GM19438 (cell line): ENCODE results near the gene SLC25A31.

Experiments used
- ATAC-seq: cut with Tn5 transposase; IDR thresholded peaks from one replicate; pipeline ENCODE4 v1.9.1; 2021; ENCODE audit warnings: low read depth; ENCODE audit not compliant: unreplicated experiment

SLC25A31 gene

DNA sequence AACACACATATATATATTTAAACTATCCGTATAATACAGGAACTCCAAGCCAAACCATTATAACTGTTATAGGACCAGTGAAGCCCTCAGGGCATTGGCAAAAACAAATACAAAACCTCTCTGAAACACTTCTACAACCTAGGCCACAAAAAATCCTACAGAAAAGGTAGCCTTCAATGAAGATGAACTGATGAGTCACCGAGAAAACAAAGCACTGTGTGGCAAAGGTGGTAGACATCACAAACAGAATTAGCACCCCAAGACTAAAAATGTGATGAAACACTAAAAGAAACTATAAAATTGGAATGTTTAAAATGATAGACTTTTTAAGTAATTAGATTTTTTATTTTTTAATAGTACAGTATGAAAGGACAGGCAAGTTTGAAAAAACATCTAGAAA lies 46.4 kb downstream of the SLC25A31 start:
- no peak for ATAC-seq

GRCh38 chr4:127777487-127777886 lies 47.3 kb downstream of the SLC25A31 start:
- ATAC-seq, result no peak

DNA sequence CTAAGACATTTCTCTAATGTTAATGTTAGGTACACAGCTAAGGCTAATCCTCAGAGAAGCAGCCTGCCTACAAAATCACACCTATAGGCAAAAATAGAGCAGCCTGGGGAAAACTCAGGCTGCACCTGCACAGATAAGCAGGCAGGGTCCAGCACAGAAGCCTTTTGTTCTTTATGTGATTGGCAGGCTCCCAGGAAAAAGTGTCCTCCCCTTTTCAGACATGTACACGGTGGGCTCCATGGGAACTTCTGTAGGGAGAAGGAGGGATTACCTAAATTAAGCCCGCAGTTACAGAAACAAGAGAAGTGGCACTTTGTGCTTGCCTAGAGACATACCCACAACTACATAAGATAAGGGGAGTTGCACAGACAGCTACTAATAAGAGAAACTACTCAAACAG lies 47.9 kb downstream of the SLC25A31 start:
- no peak for ATAC-seq

DNA sequence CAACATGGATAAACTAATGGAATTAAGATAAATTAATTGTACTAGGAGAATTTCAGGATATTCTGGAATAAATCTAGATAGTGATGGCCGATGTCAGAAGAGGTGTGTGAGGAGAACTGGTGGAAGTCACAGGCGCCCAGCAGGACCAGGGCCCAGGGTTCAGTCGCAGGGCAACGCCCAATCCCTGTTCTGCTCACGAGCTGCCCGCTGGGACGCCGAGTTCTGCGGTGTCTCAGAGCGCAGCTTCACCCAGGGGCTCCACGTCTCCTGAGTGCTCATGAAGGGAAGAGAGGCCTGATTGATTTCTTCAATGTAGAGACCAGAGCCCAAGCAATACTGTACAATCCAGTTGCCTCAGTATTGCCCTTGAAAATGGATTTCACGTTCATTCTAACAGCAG lies 50.4 kb downstream of the SLC25A31 start:
- ATAC-seq, result no peak

GRCh38 chr4:127781300-127782024 lies 51.3 kb downstream of the SLC25A31 start:
- ATAC-seq, result peak; percentile 13

DNA sequence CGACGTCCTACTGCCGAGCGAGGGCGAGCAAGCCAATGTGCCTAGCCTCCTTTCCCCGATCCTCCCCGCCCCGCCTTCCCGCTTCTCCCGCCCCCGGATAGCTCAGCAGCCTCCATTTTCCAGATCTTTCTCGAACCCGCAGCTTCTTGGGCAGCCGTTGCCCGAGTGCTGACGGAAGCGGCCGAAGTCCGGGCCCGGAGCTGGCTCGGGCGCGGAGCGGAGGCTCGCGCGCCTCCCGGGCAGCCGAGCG lies 51.8 kb downstream of the SLC25A31 start:
- ATAC-seq, result peak; percentile 68

DNA sequence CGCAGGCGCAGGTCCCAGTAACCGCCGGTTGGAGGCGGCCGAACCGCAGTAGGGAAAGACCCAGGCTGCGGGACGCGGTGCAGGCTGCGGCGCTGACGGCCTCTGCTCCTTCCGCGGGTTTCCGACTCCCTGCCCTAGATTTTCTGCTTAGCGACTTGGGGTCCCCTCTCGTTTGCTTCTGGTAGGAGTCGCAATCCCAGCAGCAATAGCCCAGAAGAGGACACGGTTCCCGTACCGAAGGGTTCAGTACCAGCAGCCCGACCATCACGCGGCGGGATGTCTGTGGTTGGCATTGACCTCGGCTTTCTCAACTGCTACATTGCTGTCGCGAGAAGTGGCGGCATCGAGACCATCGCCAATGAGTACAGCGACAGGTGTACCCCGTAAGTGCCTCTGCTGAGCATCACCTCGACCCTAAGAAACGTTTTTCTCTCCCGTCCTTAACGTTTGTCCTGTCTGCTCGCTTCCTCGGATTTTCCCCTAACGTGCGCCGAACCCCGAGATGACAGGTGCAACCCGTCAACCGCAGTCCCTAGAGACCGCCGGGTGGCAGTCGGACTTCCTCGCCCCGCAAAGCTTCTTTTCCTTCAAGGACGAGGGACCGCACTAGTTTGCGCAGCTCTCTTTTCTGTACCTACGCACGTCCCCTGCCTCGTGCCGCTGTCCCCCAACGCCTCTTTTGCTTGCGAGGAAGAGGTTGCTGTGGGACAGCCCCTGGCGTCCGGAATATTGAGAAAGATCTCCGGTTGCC lies 52.2 kb downstream of the SLC25A31 start, which contains the start of gene HSPA4L:
Gene HSPA4L (plus strand): TSS at position 48 of the 751 bp plus-strand sequence. CDS start 229 bp downstream, at position 277.
- peak; percentile 42 for ATAC-seq

GRCh38 chr4:127783026-127783769 lies 53.0 kb downstream of the SLC25A31 start:
- ATAC-seq, result peak; percentile 7

DNA sequence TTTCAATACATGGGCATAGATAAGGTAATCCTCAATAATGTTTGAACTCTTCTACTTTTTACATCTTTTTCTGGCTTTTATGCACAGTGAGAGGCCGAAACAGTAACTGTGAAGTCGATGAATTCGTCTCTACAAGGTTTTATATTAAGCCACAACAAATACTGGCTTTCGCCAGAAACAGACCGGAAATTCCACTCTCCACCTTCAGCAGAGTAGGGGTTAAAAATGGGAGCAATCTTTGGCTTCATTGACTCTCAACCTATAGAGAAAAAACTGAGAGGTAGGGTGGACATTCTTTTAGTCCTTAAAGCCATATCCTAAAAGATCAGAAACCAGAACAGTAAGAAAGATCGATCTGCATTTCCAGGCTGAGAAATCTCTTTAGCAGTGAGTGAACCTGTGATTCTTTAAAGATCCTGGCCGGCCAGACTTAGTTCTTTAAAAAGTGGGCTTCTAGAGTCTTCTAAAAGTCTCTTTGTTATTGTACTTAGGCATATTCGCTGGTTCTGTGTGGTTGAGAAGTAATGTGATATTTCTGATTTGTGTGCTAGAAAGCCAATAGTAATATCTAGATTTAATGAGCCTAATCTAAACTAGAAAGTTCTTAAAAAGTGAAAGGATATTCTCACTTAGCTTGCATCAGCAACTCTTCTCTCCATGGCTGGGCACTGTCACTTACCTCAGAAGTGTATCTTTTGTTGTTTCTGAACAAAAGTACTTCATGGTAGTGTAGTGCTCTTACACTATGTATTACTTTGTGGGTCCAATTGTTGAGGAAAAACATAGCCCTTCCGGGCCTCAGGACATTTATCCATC lies 54.0 kb downstream of the SLC25A31 start:
- ATAC-seq, result no peak

- ATAC-seq, result peak; percentile 64
Measured at GRCh38 chr4:127788517-127788916, 58.3 kb downstream of the SLC25A31 start.

DNA sequence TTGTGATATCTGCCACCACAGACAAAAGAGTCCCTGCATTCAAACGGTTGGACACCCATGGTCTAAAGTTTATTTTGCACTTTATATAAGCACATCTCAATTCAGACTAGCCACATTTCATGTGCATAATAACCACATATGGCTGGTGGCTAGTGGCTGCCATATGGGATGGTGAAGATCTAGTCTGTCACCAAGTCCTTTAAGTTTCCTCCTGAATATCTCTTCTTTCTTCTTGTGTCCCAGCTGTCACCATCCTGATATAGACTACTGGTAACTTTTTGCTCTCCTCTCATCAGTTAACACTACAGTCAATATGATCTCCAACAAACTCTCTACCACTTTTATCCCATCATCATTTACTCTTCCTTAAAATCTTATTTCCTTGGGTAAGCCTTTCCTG lies 61.2 kb downstream of the SLC25A31 start:
- no peak for ATAC-seq

DNA sequence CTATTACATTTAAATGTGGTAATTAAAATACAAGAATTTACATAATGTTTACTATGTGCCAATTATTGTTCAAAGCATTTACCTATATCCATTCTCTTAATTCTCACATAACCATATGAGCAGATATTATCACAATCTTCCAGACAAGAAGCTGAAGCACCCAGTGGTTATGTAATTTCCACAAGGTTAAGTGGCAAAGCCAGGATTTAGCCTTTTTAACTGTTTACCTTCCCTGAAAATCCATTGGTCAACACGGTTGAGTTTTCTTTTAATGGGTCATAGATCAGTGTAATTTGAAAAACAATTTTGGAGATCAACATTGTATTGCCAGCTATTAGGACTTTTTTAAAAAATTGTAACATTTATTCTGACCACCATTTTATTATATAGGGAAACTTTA lies 63.3 kb downstream of the SLC25A31 start:
- ATAC-seq, result no peak

DNA sequence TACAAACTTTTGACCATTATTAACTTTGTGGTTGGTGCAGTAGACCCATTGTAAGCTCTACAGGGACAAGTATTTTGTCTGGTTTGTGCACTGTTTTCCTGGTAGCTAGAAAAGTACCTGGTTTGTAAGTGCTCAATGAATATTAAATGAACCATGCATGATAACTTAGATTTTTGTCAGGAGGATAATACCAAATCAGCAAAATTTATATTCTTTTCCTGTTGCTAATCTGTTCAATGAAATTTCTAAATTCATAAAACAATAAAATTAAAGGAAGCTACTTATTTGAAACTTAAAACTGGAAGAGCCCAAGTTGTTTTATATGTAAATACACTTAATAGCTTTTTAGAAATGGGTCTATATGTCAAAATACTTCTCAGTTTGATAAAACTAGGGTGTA lies 69.5 kb downstream of the SLC25A31 start:
- no peak for ATAC-seq

DNA sequence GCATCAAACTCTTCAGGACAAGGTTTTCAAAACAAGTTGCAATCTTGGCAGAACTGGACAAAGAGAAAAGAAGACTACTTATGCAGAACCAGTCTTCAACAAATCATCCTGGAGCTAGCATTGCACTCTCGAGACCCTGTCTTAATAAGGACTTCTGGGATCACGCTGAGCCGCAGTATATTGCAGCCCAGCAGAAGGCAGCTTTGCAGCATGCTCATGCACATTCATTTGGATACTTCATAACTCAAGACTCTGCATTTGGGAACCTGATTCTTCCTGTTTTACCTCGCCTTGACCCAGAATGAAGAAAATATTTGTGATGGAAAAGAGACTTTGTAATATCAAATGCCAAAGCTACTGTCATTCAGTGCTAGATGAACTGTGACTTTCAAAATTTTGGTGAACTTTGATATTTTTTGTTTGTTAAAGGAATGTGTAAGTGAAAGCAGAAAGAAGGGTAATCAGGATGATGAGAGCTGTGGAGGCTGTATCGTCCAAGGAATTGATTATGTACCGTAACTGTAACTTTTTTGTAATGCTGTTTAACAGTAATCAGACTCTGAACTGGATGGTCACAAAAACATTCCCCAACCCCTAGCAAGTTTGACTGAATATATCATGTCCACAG lies 79.1 kb downstream of the SLC25A31 start:
- no peak for ATAC-seq

- no peak for ATAC-seq
Measured at GRCh38 chr4:127810551-127810950, 80.4 kb downstream of the SLC25A31 start.

DNA sequence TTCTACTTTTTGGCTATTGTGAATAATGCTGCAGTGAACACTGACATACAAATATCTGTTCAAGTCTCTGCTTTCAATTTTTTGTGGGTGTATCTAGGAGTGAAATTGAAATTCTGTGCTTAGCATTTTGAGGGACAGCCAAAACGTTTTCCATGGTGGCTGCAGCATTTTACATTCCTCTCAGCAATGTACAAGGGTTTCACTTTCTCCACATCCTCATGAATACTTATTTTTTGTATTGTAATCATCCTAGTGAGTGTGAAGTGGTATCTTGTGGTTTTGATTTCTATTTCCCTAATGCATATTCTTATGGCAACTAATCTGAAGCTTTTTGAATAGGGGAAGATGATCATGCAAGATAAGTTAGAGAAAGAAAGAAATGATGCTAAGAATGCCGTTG lies 92.2 kb downstream of the SLC25A31 start:
- ATAC-seq, result no peak
